T-helper 1 cell treated with Interleukin-12 subunit alpha and Interleukin-12 subunit beta and Interleukin-4 antibody, amounts not matched to agents 30 ng/mL and 1 ng/mL, for 36 hours (primary cell): ENCODE results near the gene SRPK2. TPM values are rescaled to one million over a fixed set of nuclear protein-coding genes. Genes with fewer than 3 reads are reported as not detected.
"Not testable (repeated sequence)": the region's sequence is repeated elsewhere in the genome, so short reads cannot be mapped to it uniquely, and the experiment has no call there.

Experiments used
- intact Hi-C: fragments of 100-400 bp; cut with micrococcal nuclease; formaldehyde crosslinking; loops from one replicate; pipeline ENCODE4 v1.15.1; 2024
- total RNA-seq: library from RNA; stranded (reverse); gene quantifications from 2 replicates; pipeline ENCODE4 v1.2.3, GENCODE V29; 2022

The SRPK2 gene
- total RNA-seq, 1 donor from 2014 or later = 44.2 TPM

DNA sequence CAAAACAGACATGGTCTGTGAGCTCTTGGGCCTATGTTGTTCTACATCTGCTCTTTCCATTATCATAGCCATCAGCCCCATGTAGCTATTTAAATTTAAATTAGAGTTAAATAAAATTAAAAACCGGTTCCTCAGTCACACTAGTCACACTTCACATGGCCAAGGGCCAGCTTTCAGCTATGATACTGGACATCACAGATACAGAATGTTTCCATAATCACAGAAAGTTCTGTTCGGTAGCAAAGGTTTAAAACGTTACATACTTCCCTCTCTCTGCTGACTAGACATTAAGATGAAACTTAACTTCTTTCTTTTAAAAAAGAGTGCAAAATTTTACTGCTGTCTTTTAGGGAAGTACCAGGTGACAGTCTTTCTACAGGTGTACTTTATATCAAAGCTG is 43.0 kb downstream of the SRPK2 start:
- intact Hi-C loops = loop anchor here (1.0 kb wide), 1 partner anchor 9 kb away; no protein-coding TSS in a partner anchor

DNA sequence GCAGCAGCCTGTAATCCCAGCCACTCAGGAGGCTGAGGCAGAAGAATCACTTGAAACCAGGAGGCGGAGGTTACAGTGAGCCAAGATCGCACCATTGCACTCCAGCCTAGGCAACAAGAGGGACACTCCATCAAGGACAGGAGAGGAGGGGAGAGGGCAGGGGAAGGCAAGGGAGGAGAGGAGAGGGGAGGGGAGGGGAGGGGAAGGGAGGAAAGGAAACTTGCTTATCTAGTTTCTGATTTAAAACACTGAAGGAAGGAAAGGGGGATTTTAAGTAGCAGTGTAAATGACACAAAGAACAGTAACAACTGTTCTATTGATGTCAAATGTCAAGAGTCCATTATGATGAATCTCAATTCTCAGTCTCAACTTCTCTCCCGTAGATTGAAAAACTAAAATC is 43.7 kb downstream of the SRPK2 start:
- intact Hi-C loops = no loop called here

DNA sequence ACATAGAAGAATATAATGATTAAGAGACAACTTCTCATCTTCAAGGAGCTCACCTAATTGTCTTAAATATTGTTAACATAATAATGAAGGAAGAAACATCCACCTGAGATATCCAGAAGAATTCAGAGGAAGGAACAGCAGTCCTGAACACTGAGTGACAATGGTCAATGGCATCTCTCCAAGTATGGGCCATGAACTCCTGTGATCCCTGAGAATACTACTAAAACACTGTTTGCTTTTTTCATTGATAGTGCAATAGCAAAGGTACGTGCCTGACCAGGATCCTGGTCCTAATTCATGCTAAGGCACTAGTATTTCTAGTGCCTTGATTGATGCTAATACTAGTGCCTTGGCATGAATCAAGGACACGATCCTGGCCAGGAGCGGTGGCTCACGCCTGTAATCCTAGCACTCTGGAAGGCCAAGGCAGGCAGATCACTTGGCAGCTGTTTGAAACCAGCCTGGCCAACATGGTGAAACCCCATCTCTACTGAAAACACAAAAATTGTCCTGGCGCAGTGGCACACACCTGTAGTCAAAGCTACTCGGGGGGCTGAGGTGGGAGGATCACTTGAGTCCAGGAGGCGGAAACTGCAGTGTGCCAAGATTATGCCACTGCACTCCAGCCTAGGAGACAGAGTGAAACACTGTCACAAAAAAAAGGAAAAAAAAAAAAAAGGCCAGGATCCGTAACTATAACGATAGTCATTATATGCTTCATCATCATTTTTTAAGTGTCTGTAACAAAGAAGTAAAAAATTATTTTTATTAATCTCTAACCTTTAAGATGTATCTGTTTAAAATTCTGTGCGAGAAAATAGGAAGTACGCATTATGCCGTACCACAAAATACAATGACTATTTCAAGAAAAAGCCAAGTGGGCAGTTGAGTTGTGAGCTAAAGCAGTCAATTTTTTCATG is 49.1 kb downstream of the SRPK2 start:
- intact Hi-C loops = no loop called here

DNA sequence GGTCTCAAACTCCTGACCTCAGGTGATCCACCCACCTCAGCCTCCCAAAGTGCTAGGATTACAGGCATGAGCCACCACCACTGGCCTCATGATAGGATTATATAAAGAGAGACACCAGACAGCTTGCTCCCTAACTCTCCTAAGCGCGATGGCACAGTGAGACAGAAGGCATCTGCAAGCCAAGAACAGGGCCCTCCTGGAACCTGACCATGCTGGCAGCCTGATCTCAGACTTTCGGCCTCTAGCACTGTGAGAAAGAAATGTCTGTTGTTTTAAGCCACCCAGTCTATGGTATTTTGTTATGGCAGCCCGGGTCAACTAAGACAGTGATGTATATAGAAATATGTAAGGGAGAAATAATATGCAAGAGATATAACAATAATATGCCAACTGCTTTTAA is 51.2 kb downstream of the SRPK2 start:
- intact Hi-C loops = no loop called here

- intact Hi-C loops = loop anchor here (1.0 kb wide), 3 partner anchors 183 to 413 kb away; no protein-coding TSS in a partner anchor
Observed at GRCh38 chr7:105336009-105336408, 52.7 kb downstream of the SRPK2 start.

- intact Hi-C loops = not testable (repeated sequence)
Observed at GRCh38 chr7:105332661-105333060, 56.1 kb downstream of the SRPK2 start.

- intact Hi-C loops = no loop called here
Observed at GRCh38 chr7:105330526-105330925, 58.2 kb downstream of the SRPK2 start.

GRCh38 chr7:105327201-105327600 is 61.5 kb downstream of the SRPK2 start:
- intact Hi-C loops = no loop called here

- intact Hi-C loops = no loop called here
Observed at GRCh38 chr7:105325216-105325904, 63.4 kb downstream of the SRPK2 start.

DNA sequence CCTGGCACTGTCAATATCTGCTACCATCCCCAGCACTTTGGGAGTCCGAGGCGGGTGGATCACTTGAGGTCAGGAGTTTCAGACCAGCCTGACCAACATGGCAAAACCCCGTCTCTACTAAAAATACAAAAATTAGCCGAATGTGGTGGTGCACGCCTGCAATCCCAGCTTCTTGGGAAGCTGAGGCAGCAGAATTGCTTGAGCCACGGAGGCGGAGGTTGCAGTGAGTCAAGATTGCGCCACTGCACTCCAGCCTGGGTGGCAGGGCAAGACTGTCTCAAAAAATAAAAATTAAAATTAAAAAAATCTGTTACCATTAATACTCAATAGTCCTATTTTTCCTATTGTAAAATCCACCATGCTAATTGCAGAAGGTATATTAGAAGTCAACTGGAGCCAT is 64.1 kb downstream of the SRPK2 start:
- intact Hi-C loops = not testable (repeated sequence)

GRCh38 chr7:105323366-105323765 is 65.4 kb downstream of the SRPK2 start:
- intact Hi-C loops = no loop called here

DNA sequence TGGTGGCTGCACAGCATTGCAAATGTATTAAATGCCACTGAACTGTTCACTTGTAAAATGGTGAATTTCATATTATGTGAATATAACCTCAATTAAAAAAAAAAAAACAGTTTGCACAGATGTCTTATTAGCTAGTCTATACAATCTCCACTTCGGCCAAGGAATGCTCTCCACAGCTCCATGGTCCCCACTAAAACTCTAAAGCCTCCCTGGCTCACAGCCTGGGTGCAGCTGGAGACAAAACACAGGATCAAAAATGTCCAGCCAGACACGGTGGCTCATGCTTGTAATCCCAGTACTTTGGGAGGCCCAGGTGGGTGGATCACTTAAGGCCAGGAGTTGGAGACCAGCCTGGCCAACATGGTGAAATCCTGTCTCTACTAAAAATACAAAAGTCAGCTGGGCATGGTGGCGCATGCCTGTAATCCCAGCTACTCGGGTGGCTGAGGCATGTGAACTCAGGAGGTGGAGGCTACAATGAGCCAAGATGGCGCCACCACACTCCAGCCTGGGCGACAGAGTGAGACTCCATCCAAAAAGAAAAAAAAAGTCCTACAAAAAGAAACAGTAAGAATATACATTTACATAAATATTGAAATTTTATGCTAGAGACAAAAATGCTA is 66.0 kb downstream of the SRPK2 start:
- intact Hi-C loops = no loop called here

DNA sequence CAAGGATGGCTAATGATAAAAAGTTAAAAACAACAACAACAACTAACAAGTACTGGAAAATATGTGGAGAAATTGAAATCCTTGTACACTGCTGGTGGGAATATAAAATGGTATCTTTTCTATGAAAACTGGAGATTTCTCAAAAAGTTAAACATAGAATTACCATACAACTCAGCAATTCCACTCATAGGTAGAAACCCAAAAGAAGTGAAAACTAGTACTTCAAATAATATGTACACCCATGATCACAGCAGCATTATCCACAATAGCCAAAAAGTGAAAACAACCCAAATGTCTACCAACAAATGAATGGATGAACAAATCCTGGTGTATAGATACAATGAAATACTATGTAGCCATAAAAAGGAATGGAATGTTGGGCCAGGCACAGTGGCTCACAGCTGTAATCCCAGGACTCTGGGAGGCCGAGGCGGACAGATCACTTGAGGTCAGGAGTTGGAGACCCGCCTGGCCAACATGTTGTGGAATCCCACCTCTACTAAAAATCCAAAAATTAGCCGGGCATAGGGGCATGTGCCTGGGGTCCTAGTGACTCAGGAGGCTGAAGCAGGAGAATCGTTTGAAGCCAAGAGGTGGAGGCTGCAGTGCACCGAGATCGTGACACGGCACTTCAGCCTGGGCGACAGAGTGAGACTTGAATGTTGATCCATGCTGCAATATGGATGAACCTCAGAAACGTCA is 66.8 kb downstream of the SRPK2 start:
- intact Hi-C loops = no loop called here

DNA sequence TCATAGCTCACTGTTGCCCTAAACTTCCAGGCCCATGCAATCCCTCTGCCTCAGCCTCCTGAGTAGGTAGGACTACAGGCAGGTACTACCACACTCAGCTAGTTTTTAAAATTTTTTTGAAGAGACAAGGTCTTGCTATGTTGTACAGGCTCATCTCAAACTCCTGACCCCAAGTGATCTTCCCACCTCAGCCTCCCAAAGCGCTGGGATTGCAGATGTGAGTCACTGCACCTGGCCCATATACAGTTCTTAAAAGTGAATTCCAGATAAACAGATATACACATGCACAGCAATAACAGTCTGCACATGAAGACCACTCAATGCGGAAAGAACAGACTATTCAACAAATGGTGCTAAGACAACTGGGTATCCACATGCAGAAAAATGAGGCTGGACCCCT is 67.8 kb downstream of the SRPK2 start:
- intact Hi-C loops = no loop called here

GRCh38 chr7:105319578-105319977 is 69.1 kb downstream of the SRPK2 start:
- intact Hi-C loops = no loop called here

- intact Hi-C loops = no loop called here
Observed at GRCh38 chr7:105316578-105317344, 72.0 kb downstream of the SRPK2 start.

DNA sequence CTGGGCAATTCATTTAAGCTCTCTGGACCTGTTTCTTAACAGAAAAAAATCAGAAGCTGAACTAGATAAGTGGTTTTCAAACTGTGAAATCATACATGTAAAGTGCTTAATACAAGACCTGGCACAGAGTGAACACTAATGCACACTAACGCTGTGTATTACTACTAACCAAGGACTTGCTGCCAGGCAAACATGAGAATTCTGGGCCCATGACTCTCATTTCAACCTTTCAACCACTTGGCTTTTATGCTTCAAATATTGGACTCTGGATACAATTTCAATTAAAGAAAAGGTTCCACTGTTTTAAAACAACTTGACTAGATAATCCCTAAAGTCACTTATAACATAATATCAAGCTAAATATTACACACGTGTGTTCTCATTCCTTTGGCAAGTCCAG is 73.4 kb downstream of the SRPK2 start:
- intact Hi-C loops = no loop called here

GRCh38 chr7:105309235-105310169 is 79.2 kb downstream of the SRPK2 start:
- intact Hi-C loops = no loop called here

- intact Hi-C loops = no loop called here
Observed at GRCh38 chr7:105307163-105307672, 81.5 kb downstream of the SRPK2 start.
